K562 (cell line): ENCODE measurements around the gene HADHB. TPM values are rescaled to one million over a fixed set of nuclear protein-coding genes. Genes with fewer than 3 reads are reported as not detected.

Source experiments
- ATF2 ChIP-seq: sonication (generic); formaldehyde crosslinking; IDR thresholded peaks from 2 replicates; pipeline ENCODE4 v1.8.1; 2022; ENCODE audit warnings: missing genetic modification reagents
- CBX5 ChIP-seq: IDR thresholded peaks from 2 replicates; pipeline ENCODE4 v1.6.1; 2014; ENCODE audit warnings: low read depth, borderline replicate concordance
- HCFC1 ChIP-seq: IDR thresholded peaks from 2 replicates; pipeline ENCODE4 v1.6.1; 2012; ENCODE audit warnings: low read depth, low read length, improper control_type of control experiment
- MAFG ChIP-seq: fragments of 450-650 bp; conservative IDR thresholded peaks from 2 replicates; pipeline ENCODE4 v1.6.1; 2016; ENCODE audit warnings: missing genetic modification characterization, missing compliant biosample characterization
- SMARCE1 ChIP-seq: fragments of 450-650 bp; IDR thresholded peaks from 2 replicates; pipeline ENCODE4 v1.7.1; 2016; ENCODE audit warnings: mild to moderate bottlenecking
- THRAP3 ChIP-seq: fragments of 450-650 bp; IDR thresholded peaks from 2 replicates; pipeline ENCODE4 v1.6.1; 2016; ENCODE audit warnings: mild to moderate bottlenecking, inconsistent platforms, borderline replicate concordance
- ZBTB34 ChIP-seq: fragments of 250-450 bp; sonication (Bioruptor Pico); IDR thresholded peaks from 2 replicates; pipeline ENCODE4 v1.8.0; 2021; ENCODE audit warnings: mild to moderate bottlenecking, moderate library complexity
- ZKSCAN8 ChIP-seq: fragments of 200-800 bp; sonication (Bioruptor generic); IDR thresholded peaks from 2 replicates; pipeline ENCODE4 v1.6.1; 2016; ENCODE audit warnings: missing genetic modification characterization, missing compliant biosample characterization
- ZNF12 ChIP-seq: sonication (generic); formaldehyde crosslinking; IDR thresholded peaks from 2 replicates; pipeline ENCODE4 v1.4.0; 2020; ENCODE audit warnings: mild to moderate bottlenecking, missing genetic modification reagents
- ZNF436 ChIP-seq: fragments of 250-450, 450-650 bp; sonication (Bioruptor Pico); formaldehyde crosslinking; IDR thresholded peaks from 2 replicates; pipeline ENCODE4 v1.7.0; 2020; ENCODE audit warnings: mild to moderate bottlenecking
- polyA plus RNA-seq, 8 experiments: library from polyadenylated mRNA; depleted of rRNA in 4 of 8; stranded (reverse) in 5 of 8; unstranded in 3 of 8; fragments of >200 nt; fragmentation: Nextera tagmentation in 2 of 8; fragmentation: Illumina TruSeq in 1 of 8; extraction: Ambion mirVana in 2 of 8; extraction: Trizol in 1 of 8; gene quantifications; 2 replicates each; pipeline versions ENCODE4 v1.2.1 to v1.2.3, GENCODE V29; 2011 to 2014; ENCODE audit warnings: inconsistent platforms in 1 of 8, missing spikeins in 1 of 8
- total RNA-seq, 7 experiments: library from RNA; depleted of rRNA in 6 of 7; stranded (reverse); fragments of >200 nt in 6 of 7; fragmentation: Illumina TruSeq in 2 of 7; extraction: Trizol in 2 of 7; gene quantifications; 2 replicates each; pipeline versions ENCODE4 v1.2.1 to v1.2.3, GENCODE V29; 2011 to 2021; ENCODE audit warnings: low replicate concordance in 1 of 7
- TF ChIP-seq, protein P1 (sequence below): fragments of 250-450 bp; sonication (Bioruptor Pico); IDR thresholded peaks from 2 replicates; pipeline ENCODE4 v1.8.0; 2021; ENCODE audit warnings: moderate library complexity, mild to moderate bottlenecking, inconsistent platforms
- TF ChIP-seq, protein P2 (sequence below), 2 experiments: fragments of 450-650 bp in 1 of 2; sonication (generic) in 1 of 2; formaldehyde crosslinking in 1 of 2; IDR thresholded peaks; 2 replicates each; pipeline versions ENCODE4 v1.7.1 to v1.9.0; 2016 to 2022; ENCODE audit warnings: inconsistent platforms in 1 of 2, mild to moderate bottlenecking in 1 of 2, missing genetic modification reagents in 1 of 2

Gene HADHB
- total and polyA plus RNA-seq, 9 of the 15 experiments (the other 6 are each of a cell fraction or from before 2014, with no cell fraction given), result 67.3 to 199 (median 100) TPM

DNA sequence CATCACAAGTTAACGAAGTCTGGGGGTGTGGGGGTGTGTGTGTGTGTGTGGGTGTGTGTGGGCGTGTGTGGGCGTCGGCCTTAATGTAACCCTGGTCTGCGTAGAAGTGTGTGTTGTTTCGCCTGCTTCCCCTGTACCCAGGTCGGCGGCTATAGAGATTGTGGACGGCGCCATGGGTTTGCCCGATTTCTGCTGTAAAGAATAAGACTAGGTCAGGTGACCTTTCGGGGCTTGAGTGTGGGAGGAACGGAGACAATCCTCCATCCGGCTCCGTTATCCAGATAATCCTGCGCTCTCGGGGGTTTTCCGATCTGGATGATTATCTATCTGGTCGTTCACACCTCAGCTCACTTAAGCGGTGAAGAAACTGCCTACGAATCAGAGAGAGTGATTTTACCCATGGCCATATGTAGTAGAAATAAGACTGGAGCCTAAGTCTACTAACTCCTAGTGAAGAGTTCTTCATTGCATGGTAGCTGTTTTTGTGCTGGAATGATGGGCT is 543 bp downstream of the HADHB start (continued):
- TF ChIP-seq ZNF436 (CRISPR knock-in tag) (no peak), ZNF12 (CRISPR knock-in tag) (peak; percentile 53; the same call in 1 of the 2 replicates), CBX5 (no peak), MAFG (tag) (no peak), HCFC1 (no peak), SMARCE1 (peak; percentile 67; the same call in 1 of the 2 replicates), ATF2 (CRISPR knock-in tag) (no peak), ZBTB34 (no peak), ZKSCAN8 (CRISPR knock-in tag) (no peak), THRAP3 (no peak)
- TF ChIP-seq, protein P1, sequence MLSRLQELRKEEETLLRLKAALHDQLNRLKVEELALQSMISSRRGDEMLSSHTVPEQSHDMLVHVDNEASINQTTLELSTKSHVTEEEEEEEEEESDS (CRISPR knock-in tag), result no peak
- TF ChIP-seq, protein P2, sequence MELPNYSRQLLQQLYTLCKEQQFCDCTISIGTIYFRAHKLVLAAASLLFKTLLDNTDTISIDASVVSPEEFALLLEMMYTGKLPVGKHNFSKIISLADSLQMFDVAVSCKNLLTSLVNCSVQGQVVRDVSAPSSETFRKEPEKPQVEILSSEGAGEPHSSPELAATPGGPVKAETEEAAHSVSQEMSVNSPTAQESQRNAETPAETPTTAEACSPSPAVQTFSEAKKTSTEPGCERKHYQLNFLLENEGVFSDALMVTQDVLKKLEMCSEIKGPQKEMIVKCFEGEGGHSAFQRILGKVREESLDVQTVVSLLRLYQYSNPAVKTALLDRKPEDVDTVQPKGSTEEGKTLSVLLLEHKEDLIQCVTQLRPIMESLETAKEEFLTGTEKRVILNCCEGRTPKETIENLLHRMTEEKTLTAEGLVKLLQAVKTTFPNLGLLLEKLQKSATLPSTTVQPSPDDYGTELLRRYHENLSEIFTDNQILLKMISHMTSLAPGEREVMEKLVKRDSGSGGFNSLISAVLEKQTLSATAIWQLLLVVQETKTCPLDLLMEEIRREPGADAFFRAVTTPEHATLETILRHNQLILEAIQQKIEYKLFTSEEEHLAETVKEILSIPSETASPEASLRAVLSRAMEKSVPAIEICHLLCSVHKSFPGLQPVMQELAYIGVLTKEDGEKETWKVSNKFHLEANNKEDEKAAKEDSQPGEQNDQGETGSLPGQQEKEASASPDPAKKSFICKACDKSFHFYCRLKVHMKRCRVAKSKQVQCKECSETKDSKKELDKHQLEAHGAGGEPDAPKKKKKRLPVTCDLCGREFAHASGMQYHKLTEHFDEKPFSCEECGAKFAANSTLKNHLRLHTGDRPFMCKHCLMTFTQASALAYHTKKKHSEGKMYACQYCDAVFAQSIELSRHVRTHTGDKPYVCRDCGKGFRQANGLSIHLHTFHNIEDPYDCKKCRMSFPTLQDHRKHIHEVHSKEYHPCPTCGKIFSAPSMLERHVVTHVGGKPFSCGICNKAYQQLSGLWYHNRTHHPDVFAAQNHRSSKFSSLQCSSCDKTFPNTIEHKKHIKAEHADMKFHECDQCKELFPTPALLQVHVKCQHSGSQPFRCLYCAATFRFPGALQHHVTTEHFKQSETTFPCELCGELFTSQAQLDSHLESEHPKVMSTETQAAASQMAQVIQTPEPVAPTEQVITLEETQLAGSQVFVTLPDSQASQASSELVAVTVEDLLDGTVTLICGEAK (IDR thresholded peaks at IDR 0.05), result no peak
- TF ChIP-seq, protein P2 (CRISPR knock-in tag; IDR thresholded peaks at IDR 0.05), result no peak
